ENCODE data around the gene PROB1.

DNA sequence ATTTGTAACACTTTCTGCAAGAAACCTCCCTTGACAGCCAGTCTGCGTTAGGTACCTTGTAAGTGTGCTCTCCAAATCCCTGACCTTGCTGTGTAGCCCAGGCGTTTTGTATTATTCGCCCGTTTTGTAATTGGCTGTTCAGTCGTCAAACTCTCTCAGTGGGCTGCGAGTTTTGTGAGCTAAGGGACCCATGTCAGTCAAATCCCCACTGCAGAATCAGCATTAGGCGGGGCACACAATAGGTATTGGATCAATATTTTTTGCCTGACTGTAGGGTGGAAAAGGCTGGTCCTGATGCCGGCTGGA lies 43.8 kb upstream of the PROB1 start:
- TF ChIP-seq ZBTB7A (IDR thresholded peaks at IDR 0.05; ENCODE audit: low read depth) (no peak), TAF1 (IDR thresholded peaks at IDR 0.05; ENCODE audit: low read depth) (no peak), TEAD4 (IDR thresholded peaks at IDR 0.05) (no peak), YY1 (IDR thresholded peaks at IDR 0.05; ENCODE audit: low read depth) (no peak), EP300 (IDR thresholded peaks at IDR 0.05; ENCODE audit: borderline replicate concordance) (no peak), RAD21 (IDR thresholded peaks at IDR 0.05; ENCODE audit: low read depth) (no peak)
- TF ChIP-seq, protein P1, sequence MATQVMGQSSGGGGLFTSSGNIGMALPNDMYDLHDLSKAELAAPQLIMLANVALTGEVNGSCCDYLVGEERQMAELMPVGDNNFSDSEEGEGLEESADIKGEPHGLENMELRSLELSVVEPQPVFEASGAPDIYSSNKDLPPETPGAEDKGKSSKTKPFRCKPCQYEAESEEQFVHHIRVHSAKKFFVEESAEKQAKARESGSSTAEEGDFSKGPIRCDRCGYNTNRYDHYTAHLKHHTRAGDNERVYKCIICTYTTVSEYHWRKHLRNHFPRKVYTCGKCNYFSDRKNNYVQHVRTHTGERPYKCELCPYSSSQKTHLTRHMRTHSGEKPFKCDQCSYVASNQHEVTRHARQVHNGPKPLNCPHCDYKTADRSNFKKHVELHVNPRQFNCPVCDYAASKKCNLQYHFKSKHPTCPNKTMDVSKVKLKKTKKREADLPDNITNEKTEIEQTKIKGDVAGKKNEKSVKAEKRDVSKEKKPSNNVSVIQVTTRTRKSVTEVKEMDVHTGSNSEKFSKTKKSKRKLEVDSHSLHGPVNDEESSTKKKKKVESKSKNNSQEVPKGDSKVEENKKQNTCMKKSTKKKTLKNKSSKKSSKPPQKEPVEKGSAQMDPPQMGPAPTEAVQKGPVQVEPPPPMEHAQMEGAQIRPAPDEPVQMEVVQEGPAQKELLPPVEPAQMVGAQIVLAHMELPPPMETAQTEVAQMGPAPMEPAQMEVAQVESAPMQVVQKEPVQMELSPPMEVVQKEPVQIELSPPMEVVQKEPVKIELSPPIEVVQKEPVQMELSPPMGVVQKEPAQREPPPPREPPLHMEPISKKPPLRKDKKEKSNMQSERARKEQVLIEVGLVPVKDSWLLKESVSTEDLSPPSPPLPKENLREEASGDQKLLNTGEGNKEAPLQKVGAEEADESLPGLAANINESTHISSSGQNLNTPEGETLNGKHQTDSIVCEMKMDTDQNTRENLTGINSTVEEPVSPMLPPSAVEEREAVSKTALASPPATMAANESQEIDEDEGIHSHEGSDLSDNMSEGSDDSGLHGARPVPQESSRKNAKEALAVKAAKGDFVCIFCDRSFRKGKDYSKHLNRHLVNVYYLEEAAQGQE (IDR thresholded peaks at IDR 0.05; ENCODE audit: low read depth): no peak
- TF ChIP-seq, protein P2, sequence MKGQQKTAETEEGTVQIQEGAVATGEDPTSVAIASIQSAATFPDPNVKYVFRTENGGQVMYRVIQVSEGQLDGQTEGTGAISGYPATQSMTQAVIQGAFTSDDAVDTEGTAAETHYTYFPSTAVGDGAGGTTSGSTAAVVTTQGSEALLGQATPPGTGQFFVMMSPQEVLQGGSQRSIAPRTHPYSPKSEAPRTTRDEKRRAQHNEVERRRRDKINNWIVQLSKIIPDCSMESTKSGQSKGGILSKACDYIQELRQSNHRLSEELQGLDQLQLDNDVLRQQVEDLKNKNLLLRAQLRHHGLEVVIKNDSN (IDR thresholded peaks at IDR 0.05): no peak
